ENCODE data around the gene TRAPPC8. TPM values are rescaled to one million over a fixed set of nuclear protein-coding genes. Genes with fewer than 3 reads are reported as not detected.
"Not testable (repeated sequence)": the region's sequence is repeated elsewhere in the genome, so short reads cannot be mapped to it uniquely, and the experiment has no call there.

Gene TRAPPC8
- total RNA-seq, 2 experiments from 2014 or later, result 40.1 to 42.7 TPM

DNA sequence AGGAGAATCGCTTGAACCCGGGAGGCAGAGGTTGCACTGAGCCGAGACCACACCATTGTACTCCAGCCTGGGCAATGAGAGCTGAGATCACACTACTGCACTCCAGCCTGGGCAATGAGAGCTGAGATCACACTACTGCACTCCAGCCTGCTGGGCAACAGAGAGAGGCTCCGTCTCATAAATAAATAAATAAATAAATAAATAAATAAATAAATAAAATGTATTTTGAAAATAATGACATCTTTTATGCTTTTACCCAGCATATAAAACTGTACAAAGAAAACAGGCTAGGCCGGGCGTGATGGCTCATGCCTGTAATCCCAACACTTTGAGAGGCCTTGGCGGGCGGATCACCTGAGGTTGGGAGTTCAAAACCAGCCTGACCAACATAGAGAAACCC is 8.2 kb downstream of the TRAPPC8 start:
- H3K4me3 Mint-ChIP-seq, H3K27me3 Mint-ChIP-seq, CTCF ChIA-PET, DNase-seq, POLR2A ChIA-PET, H3K27ac Mint-ChIP-seq, H3K9me3 Mint-ChIP-seq: not testable (repeated sequence)
- peaks cover 18% of the 10 kb centered on the region for H3K36me3 Mint-ChIP-seq (ENCODE audit: low read depth)
- peaks cover 13% of the 10 kb centered on the region for H3K4me1 Mint-ChIP-seq

DNA sequence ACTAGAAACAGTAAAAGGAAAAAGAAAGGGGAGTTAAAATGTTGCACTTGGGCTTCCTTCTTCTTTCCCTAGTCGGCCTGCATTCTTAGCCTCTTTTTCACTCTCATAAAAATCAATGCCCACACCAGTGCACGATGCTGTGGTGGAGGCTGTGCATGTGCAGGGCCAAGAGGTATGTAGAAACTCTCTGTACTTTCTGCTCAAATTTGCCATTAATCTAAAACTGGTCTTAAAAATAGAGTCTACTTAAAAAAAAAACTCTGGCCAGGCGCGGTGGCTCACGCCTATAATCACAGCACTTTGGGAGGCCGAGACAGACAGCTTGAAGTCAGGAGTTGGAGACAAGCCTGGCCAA is 11.1 kb downstream of the TRAPPC8 start:
- H3K27me3 Mint-ChIP-seq, result no peaks in the 10 kb centered on the region
- no peak overlapping the region for H3K4me3 Mint-ChIP-seq
- ChIA-PET POLR2A (no interaction called here), CTCF (no interaction called here)
- H3K36me3 Mint-ChIP-seq (ENCODE audit: low read depth), result peaks cover 17% of the 10 kb centered on the region
- H3K27ac Mint-ChIP-seq, result no peak overlapping the region
- DNase-seq, result no peak
- peaks cover 2% of the 10 kb centered on the region for H3K4me1 Mint-ChIP-seq
- H3K9me3 Mint-ChIP-seq, result no peaks in the 10 kb centered on the region

DNA sequence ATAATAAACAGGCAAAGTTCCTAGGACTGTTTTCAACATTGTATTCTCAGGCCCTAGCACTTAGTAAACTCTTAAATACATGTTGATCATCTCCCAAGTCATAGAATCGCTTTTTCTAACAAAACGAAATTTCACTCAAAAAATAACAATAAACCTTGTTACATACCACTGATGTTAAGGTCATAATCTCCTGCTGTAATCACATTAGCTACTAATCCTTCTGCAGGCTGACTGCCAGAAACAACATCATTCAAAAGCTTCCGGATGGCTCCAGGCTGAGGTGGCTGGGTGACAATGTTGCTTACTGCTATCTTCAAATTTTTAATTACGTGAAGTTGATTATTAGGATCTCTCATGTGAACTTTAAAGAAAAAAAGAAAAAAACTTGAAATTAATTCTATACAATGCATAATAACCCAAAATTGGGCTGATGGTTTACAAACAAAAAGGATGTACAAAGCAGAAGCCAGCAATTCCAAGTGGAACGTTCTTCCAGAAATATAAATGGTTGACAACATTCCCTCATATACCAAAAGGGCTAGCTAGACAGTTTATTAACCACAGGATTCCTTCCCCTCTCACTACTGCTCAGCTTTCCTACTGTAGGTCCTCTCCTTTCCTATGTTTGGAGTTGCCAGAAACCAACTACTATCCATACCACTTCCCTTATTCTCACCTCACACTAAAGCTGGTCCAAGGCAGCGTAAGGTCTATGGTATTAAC is 11.6 kb downstream of the TRAPPC8 start:
- H3K36me3 Mint-ChIP-seq (ENCODE audit: low read depth), result peaks cover 23% of the 10 kb centered on the region
- ChIA-PET CTCF (no interaction called here), POLR2A (no interaction called here)
- H3K4me3 Mint-ChIP-seq, result no peak overlapping the region
- H3K9me3 Mint-ChIP-seq, result no peaks in the 10 kb centered on the region
- DNase-seq, result no peak
- H3K27me3 Mint-ChIP-seq, result no peaks in the 10 kb centered on the region
- peaks cover 4% of the 10 kb centered on the region for H3K4me1 Mint-ChIP-seq
- no peak overlapping the region for H3K27ac Mint-ChIP-seq

DNA sequence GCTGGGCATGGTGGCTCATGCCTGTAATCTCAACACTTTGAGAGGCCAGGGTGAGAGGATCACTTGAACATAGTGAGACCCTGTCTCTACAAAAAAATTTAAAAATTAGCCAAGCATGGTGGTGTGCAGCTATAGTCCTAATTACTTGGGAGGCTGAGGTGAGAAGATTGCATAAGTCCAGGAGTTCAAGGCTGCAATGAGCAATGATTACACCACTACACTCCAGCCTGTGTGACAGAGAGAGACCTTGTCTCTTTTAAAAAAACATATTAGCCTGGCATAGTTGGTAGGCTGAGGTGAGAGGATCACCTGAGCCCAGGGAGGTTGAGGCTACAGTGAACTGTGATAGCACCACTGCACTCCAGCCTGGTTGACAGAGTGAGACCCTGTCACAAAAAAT is 13.7 kb downstream of the TRAPPC8 start:
- DNase-seq, result no peak
- POLR2A ChIA-PET, result no interaction called here
- Mint-ChIP-seq H3K9me3 (no peaks in the 10 kb centered on the region), H3K4me1 (peaks cover 9% of the 10 kb centered on the region), H3K36me3 (ENCODE audit: low read depth) (peaks cover 39% of the 10 kb centered on the region), H3K27me3 (no peaks in the 10 kb centered on the region), H3K27ac (no peak overlapping the region), H3K4me3 (no peak overlapping the region)
- CTCF ChIA-PET, result no interaction called here

DNA sequence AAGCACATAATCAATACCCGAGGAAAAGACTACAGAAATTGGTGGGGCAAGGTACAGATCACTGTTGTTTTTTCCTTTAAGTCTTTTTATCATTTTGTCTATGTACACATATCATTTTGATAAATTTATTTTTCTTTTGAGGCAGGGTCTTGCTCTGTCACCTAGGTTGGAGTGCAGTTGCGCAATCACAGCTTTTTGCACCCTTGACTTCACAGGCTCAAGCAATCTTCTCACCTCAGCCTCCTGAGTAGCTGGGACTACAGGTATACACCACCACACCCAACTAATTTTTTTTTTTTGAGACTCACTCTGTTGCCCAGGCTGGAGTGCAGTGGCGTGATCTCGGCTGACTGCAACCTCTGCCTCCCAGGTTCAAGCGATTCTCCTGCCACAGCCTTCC is 15.9 kb downstream of the TRAPPC8 start:
- POLR2A ChIA-PET, CTCF ChIA-PET, H3K27me3 Mint-ChIP-seq: not testable (repeated sequence)

DNA sequence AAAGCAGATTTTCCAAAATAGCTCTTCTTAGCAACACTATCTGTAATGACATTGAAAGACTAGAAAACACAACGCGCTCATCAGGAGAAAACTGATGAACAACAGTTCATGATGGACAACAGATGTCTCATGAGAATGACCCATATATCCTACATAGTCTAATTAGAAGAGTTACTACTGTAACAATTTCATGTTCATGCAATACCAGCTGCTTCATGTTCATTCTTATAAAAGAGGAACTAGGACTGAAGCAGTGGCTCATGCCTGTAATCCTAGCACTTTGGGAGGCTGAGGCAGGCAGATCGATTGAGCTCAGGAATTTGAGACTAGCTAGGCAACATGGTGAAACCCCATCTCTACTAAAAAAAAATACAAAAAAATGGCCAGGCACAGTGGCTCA is 22.7 kb downstream of the TRAPPC8 start:
- ChIA-PET CTCF (interaction anchor here (0.5 kb wide), 1 partner anchor 48 kb away, joined by 3 read pairs; no protein-coding TSS in a partner anchor), POLR2A (no interaction called here)
- Mint-ChIP-seq H3K27me3 (no peaks in the 10 kb centered on the region), H3K27ac (no peak overlapping the region), H3K36me3 (ENCODE audit: low read depth) (peaks cover 28% of the 10 kb centered on the region), H3K4me1 (peaks cover 1% of the 10 kb centered on the region), H3K9me3 (no peaks in the 10 kb centered on the region), H3K4me3 (no peak overlapping the region)
- DNase-seq, result no peak

More for the DNA sequence above, 15.9 kb downstream of the TRAPPC8 start:
- not testable (repeated sequence) for H3K4me3 Mint-ChIP-seq, H3K9me3 Mint-ChIP-seq, H3K27ac Mint-ChIP-seq, H3K4me1 Mint-ChIP-seq, DNase-seq
- H3K36me3 Mint-ChIP-seq (ENCODE audit: low read depth), result peaks cover 47% of the 10 kb centered on the region

DNA sequence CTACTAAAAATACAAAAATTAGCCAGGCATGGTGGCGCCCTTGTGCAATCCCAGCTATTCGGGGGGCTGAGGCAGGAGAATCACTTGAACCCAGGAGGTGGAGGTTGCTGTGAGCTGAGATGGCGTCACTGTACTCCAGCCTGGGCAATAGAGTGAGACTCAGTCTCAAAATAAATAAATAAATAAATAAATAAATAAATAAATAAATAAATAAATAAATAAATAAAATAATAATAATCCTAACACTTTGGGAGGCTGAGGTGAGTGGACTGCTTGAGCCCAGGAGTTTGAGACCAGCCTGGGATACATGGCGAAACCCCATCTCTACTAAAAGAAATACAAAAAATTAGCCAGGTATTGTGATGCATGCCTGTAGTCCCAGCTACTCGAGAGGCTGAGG is 23.6 kb downstream of the TRAPPC8 start:
- H3K36me3 Mint-ChIP-seq (ENCODE audit: low read depth), result peaks cover 20% of the 10 kb centered on the region
- H3K27ac Mint-ChIP-seq, H3K27me3 Mint-ChIP-seq, POLR2A ChIA-PET, H3K9me3 Mint-ChIP-seq, DNase-seq, H3K4me1 Mint-ChIP-seq, H3K4me3 Mint-ChIP-seq, CTCF ChIA-PET: not testable (repeated sequence)

DNA sequence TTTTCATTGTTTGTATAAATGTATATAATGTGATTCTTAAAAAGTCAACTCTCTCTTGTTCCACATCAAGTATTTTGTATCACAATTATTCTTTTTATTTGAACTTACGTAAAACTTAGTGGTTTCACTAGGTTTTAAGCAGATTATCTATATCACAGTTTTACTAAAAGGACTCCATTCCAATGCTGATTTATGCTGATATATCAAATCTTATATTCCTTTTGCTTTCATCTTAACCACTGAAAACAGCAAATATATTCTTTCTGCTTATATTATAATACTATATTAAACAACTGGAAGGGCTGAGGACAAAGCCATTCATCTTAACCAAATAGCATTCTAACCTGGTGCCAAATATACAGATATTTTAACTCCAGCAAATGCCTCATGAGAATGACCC is 24.2 kb downstream of the TRAPPC8 start:
- Mint-ChIP-seq H3K9me3 (no peaks in the 10 kb centered on the region), H3K36me3 (ENCODE audit: low read depth) (peaks cover 21% of the 10 kb centered on the region), H3K27me3 (no peaks in the 10 kb centered on the region), H3K27ac (no peak overlapping the region), H3K4me3 (no peak overlapping the region), H3K4me1 (no peaks in the 10 kb centered on the region)
- CTCF ChIA-PET, result no interaction called here
- no peak for DNase-seq
- POLR2A ChIA-PET, result no interaction called here

DNA sequence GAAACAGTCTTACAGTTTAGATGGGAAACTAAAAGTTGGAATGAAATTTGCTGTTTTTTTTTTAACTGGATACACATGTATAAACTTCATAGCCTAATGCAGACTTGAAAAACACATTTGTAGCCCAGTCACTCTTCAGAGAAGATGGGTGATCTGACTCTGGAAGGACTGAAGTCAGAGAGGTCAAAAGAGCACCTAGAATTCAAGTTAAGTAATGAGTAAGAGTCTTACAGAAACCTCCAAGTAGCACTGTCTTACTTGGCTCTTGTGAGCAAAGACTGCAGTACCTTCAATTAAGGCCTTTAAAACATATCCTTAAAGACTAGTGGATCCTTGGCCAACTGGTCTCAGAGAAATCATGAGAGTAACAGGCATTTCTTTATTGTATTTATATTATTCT is 41.9 kb downstream of the TRAPPC8 start:
- H3K27me3 Mint-ChIP-seq, result no peaks in the 10 kb centered on the region
- POLR2A ChIA-PET, result no interaction called here
- CTCF ChIA-PET, result no interaction called here
- DNase-seq, result no peak
- H3K27ac Mint-ChIP-seq, result no peak overlapping the region
- no peak overlapping the region for H3K4me3 Mint-ChIP-seq
- H3K4me1 Mint-ChIP-seq, result no peaks in the 10 kb centered on the region
- H3K9me3 Mint-ChIP-seq, result no peaks in the 10 kb centered on the region
- H3K36me3 Mint-ChIP-seq (ENCODE audit: low read depth), result peaks cover 38% of the 10 kb centered on the region

DNA sequence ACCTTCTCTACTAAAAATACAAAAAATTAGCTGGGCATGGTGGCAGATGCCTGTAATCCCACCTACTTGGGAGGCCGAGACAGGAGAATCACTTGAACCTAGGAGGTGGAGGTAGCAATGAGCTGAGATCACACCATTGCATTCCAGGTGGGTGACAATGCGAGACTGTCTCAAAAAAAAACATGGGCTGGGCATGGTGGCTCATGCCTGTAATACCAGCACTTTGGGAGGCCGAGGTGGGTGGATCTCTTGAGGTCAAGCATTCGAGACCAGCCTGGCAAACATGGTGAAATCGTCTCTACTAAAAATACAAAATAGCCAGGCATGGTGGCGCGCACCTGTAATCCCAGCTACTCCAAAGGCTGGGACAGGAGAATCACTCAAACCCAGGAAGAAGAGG is 43.2 kb downstream of the TRAPPC8 start:
- POLR2A ChIA-PET, DNase-seq, H3K9me3 Mint-ChIP-seq, H3K4me3 Mint-ChIP-seq, CTCF ChIA-PET, H3K27me3 Mint-ChIP-seq, H3K27ac Mint-ChIP-seq, H3K4me1 Mint-ChIP-seq: not testable (repeated sequence)
- peaks cover 46% of the 10 kb centered on the region for H3K36me3 Mint-ChIP-seq (ENCODE audit: low read depth)

DNA sequence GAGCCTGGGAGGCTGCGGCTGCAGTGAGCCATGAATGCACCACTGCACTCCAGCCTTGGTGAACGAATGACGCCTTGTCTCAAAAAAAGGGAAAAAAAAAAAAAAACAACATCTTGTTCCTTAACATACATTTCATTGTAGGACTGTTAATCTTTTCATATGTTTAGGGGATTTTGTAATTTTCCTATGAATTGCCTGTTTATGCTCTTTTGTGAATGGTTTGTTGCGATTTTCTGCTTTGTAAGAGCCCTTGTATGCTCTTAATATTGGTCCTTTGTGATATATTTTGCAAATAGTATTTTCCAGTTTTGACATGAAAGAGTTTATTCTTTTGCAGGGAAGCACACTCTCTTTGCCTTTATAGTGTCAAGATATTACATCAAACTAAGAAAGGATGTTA is 50.0 kb downstream of the TRAPPC8 start:
- no peak for DNase-seq
- Mint-ChIP-seq H3K27ac (no peak overlapping the region), H3K4me3 (no peak overlapping the region), H3K27me3 (no peaks in the 10 kb centered on the region), H3K4me1 (no peaks in the 10 kb centered on the region), H3K9me3 (no peaks in the 10 kb centered on the region), H3K36me3 (ENCODE audit: low read depth) (peaks cover 46% of the 10 kb centered on the region)
- ChIA-PET CTCF (no interaction called here), POLR2A (interaction anchor here (1.7 kb wide), 1 partner anchor 50 kb away, joined by 5 read pairs; the partner anchor contains the start of gene TRAPPC8)

DNA sequence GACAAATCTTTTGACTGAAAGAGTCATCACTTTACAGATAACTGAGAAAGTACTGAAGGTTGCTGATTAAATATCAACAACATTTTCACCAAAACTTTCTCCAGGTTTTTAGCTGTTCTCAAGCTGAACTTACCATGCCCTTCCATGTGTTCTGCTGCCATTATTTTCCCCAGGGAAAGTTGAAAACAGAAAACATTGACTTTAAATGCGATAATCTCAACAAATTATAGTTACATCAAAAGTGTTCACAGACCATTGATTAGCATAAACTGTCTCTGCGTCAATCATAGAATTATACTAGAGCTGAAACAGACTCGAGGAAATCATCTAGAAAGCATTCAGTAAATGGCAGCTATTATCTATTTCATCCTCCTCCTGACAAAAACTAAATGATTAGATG is 51.4 kb downstream of the TRAPPC8 start:
- Mint-ChIP-seq H3K27ac (no peak overlapping the region), H3K4me3 (no peak overlapping the region), H3K9me3 (no peaks in the 10 kb centered on the region), H3K4me1 (no peaks in the 10 kb centered on the region), H3K27me3 (no peaks in the 10 kb centered on the region), H3K36me3 (ENCODE audit: low read depth) (peaks cover 50% of the 10 kb centered on the region)
- ChIA-PET POLR2A (interaction anchor here (1.7 kb wide), 1 partner anchor 52 kb away, joined by 5 read pairs; the partner anchor contains the start of gene TRAPPC8), CTCF (no interaction called here)
- DNase-seq, result no peak

DNA sequence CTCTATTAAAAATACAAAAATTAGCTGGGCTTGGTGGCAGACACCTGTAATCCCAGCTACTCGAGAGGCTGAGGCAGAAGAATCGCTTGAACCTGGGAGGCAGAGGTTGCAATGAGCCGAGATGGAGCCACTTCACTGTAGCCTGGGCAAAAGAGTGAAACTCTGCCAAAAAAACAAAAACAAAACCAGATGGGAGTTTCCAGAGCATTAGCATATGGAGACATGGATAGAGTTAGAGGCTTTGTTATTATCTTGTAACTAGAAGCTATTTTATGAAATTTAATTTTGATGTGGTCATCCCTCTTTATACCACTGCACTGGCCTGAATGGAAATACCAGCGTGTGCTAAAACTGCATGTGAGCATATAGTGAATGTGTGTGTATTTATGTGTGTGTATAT is 58.9 kb downstream of the TRAPPC8 start:
- peaks cover 12% of the 10 kb centered on the region for H3K9me3 Mint-ChIP-seq
- ChIA-PET CTCF (interaction anchor here (1.0 kb wide), 1 partner anchor 12 kb away, joined by 3 read pairs; no protein-coding TSS in a partner anchor), POLR2A (no interaction called here)
- no peak overlapping the region for H3K27ac Mint-ChIP-seq
- DNase-seq, result no peak
- no peak overlapping the region for H3K4me3 Mint-ChIP-seq
- H3K27me3 Mint-ChIP-seq, result no peaks in the 10 kb centered on the region
- H3K4me1 Mint-ChIP-seq, result peaks cover 12% of the 10 kb centered on the region
- peaks cover 80% of the 10 kb centered on the region for H3K36me3 Mint-ChIP-seq (ENCODE audit: low read depth)

DNA sequence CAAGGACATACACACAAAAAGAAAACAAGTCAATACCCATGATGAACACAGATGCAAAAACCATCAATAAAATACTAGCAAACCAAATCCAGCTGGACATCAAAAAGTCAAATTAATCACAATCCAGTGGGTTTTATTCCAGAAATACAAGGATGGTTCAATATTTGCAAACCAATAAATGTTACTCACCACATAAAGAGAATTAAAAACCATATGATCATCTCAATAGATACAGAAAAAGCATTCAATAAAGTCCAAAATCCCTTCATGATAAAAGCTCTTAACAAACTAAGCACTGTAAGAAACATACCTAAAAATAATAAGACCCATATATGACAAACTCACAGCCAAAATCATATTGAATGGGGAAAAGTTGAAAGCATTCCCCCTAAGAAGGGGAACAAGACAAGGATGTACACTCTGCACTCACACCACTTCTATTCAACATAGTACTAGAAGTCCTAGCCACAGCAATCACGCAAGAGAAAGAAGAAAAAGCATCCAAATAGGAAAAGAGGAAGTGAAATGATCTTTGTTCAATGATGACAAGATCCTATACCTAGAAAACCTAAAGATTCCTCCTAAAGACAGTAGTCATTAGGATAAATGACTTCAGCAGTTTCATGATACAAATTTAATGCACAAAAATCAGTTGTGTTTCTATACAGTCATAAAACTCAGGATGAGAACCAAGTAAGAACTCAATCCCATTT is 62.6 kb downstream of the TRAPPC8 start:
- peaks cover 77% of the 10 kb centered on the region for H3K36me3 Mint-ChIP-seq (ENCODE audit: low read depth)
- no peak overlapping the region for H3K4me3 Mint-ChIP-seq
- DNase-seq, result no peak
- H3K27ac Mint-ChIP-seq, result no peak overlapping the region
- ChIA-PET CTCF (no interaction called here), POLR2A (no interaction called here)
- no peaks in the 10 kb centered on the region for H3K27me3 Mint-ChIP-seq
- peaks cover 12% of the 10 kb centered on the region for H3K9me3 Mint-ChIP-seq
- peaks cover 12% of the 10 kb centered on the region for H3K4me1 Mint-ChIP-seq
